SU-DHL-6 (cell line): Measurements from ENCODE around the gene ANKRD28.

Source experiments
- H2AFZ ChIP-seq: fragments of 200-600 bp; sonication (generic); 2 replicates; pipeline ENCODE4 v1.6.1; 2014; ENCODE audit warnings: low read depth, mild to moderate bottlenecking, moderate library complexity, mixed read lengths, antibody characterized with exemption, low read length; ENCODE audit not compliant: severe bottlenecking
- H3F3A ChIP-seq: fragments of 200-600 bp; shearing (Covaris generic); 2 replicates; pipeline ENCODE4 v1.6.0; 2016; ENCODE audit warnings: antibody characterized with exemption, mild to moderate bottlenecking; ENCODE audit not compliant: insufficient read depth
- H3K27ac ChIP-seq: fragments of 200-600 bp; sonication (generic); 2 replicates; pipeline ENCODE4 v1.5.1; 2016; ENCODE audit warnings: low read depth, mild to moderate bottlenecking, low read length, moderate library complexity, mixed read lengths
- H3K27me3 ChIP-seq: fragments of 200-600 bp; sonication (generic), shearing (Covaris generic); 2 replicates; pipeline ENCODE4 v1.6.0; 2014; ENCODE audit warnings: mild to moderate bottlenecking, low read length
- H3K36me3 ChIP-seq: fragments of 200-600 bp; sonication (generic); 2 replicates; pipeline ENCODE4 v1.6.1; 2014; ENCODE audit warnings: mild to moderate bottlenecking, low read length, mixed read lengths
- H3K4me2 ChIP-seq: fragments of 300-600, 200-600 bp; shearing (Covaris generic), sonication (generic); 2 replicates; pipeline ENCODE4 v1.6.0; 2014; ENCODE audit warnings: low read length, low read depth, mild to moderate bottlenecking; ENCODE audit not compliant: poor library complexity, severe bottlenecking
- H3K4me3 ChIP-seq: fragments of 200-600 bp; sonication (generic); 2 replicates; pipeline ENCODE4 v1.5.1; 2014; ENCODE audit warnings: antibody characterized with exemption, low read length, mild to moderate bottlenecking, mixed read lengths; ENCODE audit not compliant: insufficient read depth, poor library complexity, severe bottlenecking
- H3K79me2 ChIP-seq: fragments of 200-600 bp; sonication (generic); 2 replicates; pipeline ENCODE4 v1.6.1; 2014; ENCODE audit warnings: mild to moderate bottlenecking, low read length, moderate library complexity; ENCODE audit not compliant: insufficient read depth
- H3K9ac ChIP-seq: fragments of 200-600 bp; sonication (generic); 2 replicates; pipeline ENCODE4 v1.7.0; 2014; ENCODE audit warnings: mild to moderate bottlenecking, low read length
- H3K9me2 ChIP-seq: fragments of 200-600 bp; sonication (generic); replicated peaks from 2 replicates; pipeline ENCODE4 v1.6.1; 2014; ENCODE audit warnings: low read length; ENCODE audit not compliant: insufficient read depth
- H3K9me3 ChIP-seq: fragments of 200-600 bp; sonication (generic); 2 replicates; pipeline ENCODE4 v1.6.1; 2014; ENCODE audit warnings: low read length, mixed read lengths; ENCODE audit not compliant: insufficient read depth
- H4K20me1 ChIP-seq: fragments of 200-600 bp; sonication (generic); 2 replicates; pipeline ENCODE4 v1.6.1; 2014; ENCODE audit warnings: low read depth, mild to moderate bottlenecking, antibody characterized with exemption, low read length, moderate library complexity, mixed read lengths
- EZH2phosphoT487 ChIP-seq: fragments of 200-600 bp; sonication (generic), shearing (Covaris generic); conservative IDR thresholded peaks from 2 replicates; pipeline ENCODE4 v1.6.1; 2018; ENCODE audit warnings: mild to moderate bottlenecking, antibody characterized with exemption, low read length, moderate library complexity, mixed read lengths
- TF ChIP-seq, protein P1 (sequence below): fragments of 200-600 bp; sonication (generic); IDR thresholded peaks from one replicate; pipeline ENCODE4 v1.5.1; 2017; ENCODE audit warnings: antibody characterized with exemption, mild to moderate bottlenecking, low read length, moderate library complexity; ENCODE audit not compliant: insufficient read depth, poor library complexity, severe bottlenecking

ANKRD28 gene

GRCh38 chr3:15766406-15766805 lies 31.4 kb downstream of the ANKRD28 start:
- Histone ChIP-seq H3K27ac (no peak overlapping the region), H3K9me2 (no peaks in the 10 kb centered on the region), H2AFZ (no peak overlapping the region), H3K79me2 (peaks cover 12% of the 10 kb centered on the region), H3K4me3 (no peak overlapping the region), H4K20me1 (no peaks in the 10 kb centered on the region), H3K27me3 (no peaks in the 10 kb centered on the region), H3K4me2 (no peak overlapping the region), H3K36me3 (peaks cover 7% of the 10 kb centered on the region; the same call in 1 of the 2 replicates), H3K9me3 (no peaks in the 10 kb centered on the region), H3F3A (no peaks in the 10 kb centered on the region), H3K9ac (no peak overlapping the region)
- TF ChIP-seq EZH2phosphoT487 = no peak
- TF ChIP-seq, protein P1, sequence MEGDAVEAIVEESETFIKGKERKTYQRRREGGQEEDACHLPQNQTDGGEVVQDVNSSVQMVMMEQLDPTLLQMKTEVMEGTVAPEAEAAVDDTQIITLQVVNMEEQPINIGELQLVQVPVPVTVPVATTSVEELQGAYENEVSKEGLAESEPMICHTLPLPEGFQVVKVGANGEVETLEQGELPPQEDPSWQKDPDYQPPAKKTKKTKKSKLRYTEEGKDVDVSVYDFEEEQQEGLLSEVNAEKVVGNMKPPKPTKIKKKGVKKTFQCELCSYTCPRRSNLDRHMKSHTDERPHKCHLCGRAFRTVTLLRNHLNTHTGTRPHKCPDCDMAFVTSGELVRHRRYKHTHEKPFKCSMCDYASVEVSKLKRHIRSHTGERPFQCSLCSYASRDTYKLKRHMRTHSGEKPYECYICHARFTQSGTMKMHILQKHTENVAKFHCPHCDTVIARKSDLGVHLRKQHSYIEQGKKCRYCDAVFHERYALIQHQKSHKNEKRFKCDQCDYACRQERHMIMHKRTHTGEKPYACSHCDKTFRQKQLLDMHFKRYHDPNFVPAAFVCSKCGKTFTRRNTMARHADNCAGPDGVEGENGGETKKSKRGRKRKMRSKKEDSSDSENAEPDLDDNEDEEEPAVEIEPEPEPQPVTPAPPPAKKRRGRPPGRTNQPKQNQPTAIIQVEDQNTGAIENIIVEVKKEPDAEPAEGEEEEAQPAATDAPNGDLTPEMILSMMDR = no peak

DNA sequence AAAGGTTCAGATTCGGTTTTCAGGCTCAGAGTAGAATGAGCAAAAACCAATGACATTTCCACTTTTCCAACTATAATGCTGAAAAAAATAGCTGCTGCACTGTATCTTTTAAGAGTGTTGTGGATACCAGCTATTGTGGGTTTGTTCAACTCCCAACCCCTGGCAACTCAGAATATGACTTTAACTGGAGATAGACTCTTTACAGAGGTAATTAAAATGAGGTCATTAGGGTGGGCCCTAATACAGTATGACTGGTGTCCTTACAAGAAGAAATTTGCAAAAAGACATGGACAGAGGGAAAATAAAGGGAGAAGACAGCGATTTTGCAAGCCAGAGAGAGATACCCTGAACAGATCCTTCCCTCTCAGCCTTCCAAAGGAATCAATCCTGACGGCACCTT lies 39.5 kb downstream of the ANKRD28 start:
- no peak overlapping the region for H2AFZ ChIP-seq
- H3K79me2 ChIP-seq = no peaks in the 10 kb centered on the region
- H3K9ac ChIP-seq = no peak overlapping the region
- H3K9me2 ChIP-seq = no peaks in the 10 kb centered on the region
- no peaks in the 10 kb centered on the region for H4K20me1 ChIP-seq
- H3K27ac ChIP-seq = no peak overlapping the region
- TF ChIP-seq, protein P1 = no peak
- TF ChIP-seq EZH2phosphoT487 = no peak
- H3K4me3 ChIP-seq = no peak overlapping the region
- no peaks in the 10 kb centered on the region for H3F3A ChIP-seq
- no peaks in the 10 kb centered on the region for H3K36me3 ChIP-seq
- H3K9me3 ChIP-seq = no peaks in the 10 kb centered on the region
- no peaks in the 10 kb centered on the region for H3K27me3 ChIP-seq
- no peak overlapping the region for H3K4me2 ChIP-seq

- H4K20me1 ChIP-seq = no peaks in the 10 kb centered on the region
Measured at GRCh38 chr3:15757824-15758223, 40.0 kb downstream of the ANKRD28 start.

More at GRCh38 chr3:15757824-15758223, 40.0 kb downstream of the ANKRD28 start:
- TF ChIP-seq, protein P1 = no peak
- TF ChIP-seq EZH2phosphoT487 = no peak
- no peak overlapping the region for H2AFZ ChIP-seq
- H3K9me3 ChIP-seq = no peaks in the 10 kb centered on the region
- H3K9me2 ChIP-seq = no peaks in the 10 kb centered on the region
- no peaks in the 10 kb centered on the region for H3F3A ChIP-seq
- no peaks in the 10 kb centered on the region for H3K36me3 ChIP-seq
- no peak overlapping the region for H3K9ac ChIP-seq
- H3K79me2 ChIP-seq = no peaks in the 10 kb centered on the region
- H3K4me3 ChIP-seq = no peak overlapping the region
- no peak overlapping the region for H3K4me2 ChIP-seq
- H3K27ac ChIP-seq = no peak overlapping the region
- no peaks in the 10 kb centered on the region for H3K27me3 ChIP-seq
